SW 1271 (cell line): ENCODE data around the gene ALDH3B1.
A peak's percentile ranks its signal among the peaks of the same experiment; 100 is the strongest.

Experiments used
- DNase-seq, 2 experiments: peaks; one replicate each; lab custom pipeline; 2025; lab: John Stamatoyannopoulos, UW

The ALDH3B1 gene

GRCh38 chr11:68013611-68014156, 3.6 kb downstream of the ALDH3B1 start:
- no peak for DNase-seq

DNA sequence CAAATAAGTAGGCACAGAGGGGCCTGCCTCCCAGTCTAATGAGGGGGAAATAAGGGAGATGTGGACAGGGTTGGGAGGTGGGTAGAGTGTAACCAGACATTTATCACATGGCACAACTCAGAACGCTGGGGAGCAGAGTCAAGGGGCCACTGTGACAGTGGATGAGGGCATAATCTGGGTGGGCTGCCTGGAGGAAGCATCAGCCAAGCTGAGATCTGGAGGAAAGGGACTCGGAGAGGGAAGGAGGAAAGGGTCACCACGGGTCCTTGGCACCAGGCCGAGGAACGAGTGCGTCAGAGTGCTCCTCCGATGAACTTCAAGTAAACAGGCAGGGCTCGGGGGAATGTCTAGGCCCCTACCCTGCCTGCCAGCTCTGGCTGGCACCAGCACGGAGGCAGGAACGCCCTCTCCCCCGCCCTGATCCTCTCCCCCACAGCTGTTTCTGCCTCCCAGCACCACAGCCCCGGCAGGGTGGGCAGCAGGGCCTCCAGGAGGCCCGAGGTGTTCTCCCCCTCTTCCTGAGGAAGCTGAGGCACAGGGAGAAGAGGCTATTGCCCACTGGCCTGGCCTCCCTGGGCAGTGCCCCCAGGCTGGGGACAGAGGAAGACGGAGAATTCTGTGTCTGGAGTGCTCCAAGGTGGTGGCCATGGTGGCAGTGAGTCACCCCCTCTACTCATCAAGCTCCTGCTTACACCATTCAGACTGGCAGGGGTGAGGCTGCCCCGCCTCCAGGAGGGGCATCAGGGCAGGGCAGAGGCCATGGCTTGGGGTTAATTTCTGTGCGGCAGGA, 4.2 kb downstream of the ALDH3B1 start:
- peak; percentile 87 to 88 for DNase-seq

- DNase-seq = no peak
Observed at GRCh38 chr11:68014947-68015447, 4.9 kb downstream of the ALDH3B1 start.

GRCh38 chr11:68015467-68015866, 5.3 kb downstream of the ALDH3B1 start:
- no peak for DNase-seq

GRCh38 chr11:68016161-68016903, 6.2 kb downstream of the ALDH3B1 start:
- DNase-seq = no peak

DNA sequence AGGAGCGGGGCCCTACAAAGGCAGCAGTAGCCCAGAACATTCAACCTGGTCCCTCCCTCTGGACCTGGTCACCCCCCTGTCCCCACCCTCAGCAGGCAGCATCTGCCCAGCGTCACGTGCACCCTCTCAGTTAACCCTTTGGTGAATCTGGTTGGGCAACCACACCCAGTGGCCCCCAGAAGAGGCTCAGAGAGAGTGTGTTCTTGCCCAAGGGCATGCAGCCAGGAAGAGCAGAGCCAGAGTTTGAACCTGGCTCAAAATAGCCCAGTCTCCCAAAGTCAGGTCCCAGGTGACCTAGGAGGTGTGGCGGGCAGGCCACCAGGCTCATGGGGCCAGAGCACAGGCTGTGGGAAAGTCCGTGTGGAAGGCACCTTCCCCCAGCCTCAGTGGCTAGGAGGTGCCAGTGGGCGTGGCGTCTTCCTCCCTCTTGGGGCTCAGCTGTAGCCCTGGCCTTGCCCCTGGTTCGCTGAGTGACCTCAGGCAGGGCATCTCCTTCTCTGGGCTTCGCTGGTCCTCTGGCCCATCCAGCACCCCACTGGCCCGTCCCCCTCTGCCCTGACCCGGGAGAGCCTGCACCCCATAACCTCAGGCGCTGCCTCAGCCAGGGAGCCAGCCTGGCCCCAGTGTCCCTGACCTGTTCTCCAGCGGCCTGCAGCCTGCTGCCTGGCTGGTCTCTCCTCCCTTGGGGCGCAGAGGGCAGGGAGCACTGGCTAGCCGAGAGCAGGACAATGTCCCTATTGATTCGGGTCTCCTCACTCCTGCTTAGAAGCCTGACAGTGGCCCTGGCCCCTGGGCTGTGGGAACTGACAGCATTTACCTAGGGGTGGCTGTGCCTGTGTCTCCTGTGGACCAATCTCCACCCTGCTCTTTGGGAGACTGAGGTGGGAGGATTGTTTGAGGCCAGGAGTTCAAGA, 7.0 kb downstream of the ALDH3B1 start:
- peak in 1 of 2 experiments; percentile 36 for DNase-seq

- DNase-seq = no peak
Observed at GRCh38 chr11:68017980-68018729, 8.0 kb downstream of the ALDH3B1 start.

DNA sequence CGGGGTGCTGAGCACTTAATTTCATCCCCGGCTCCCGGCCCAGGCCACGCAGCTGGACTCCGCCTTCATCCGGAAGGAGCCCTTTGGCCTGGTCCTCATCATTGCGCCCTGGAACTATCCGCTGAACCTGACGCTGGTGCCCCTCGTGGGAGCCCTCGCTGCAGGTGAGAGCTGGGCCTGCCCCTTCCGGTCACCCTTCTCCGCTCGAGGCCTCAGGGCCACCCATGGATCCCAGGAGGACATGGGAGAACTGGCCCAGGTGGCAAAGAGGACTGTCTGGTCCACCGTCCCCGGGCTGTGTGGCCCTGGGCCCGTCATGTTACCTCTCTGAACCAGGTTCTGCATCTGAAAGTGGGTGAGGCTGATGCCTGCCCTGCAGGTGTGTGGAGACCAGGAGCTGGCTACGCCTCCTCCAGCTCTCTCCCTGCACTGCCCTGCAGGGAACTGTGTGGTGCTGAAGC, 8.6 kb downstream of the ALDH3B1 start:
- no peak for DNase-seq

- no peak for DNase-seq
Observed at GRCh38 chr11:68019486-68019885, 9.4 kb downstream of the ALDH3B1 start.

DNA sequence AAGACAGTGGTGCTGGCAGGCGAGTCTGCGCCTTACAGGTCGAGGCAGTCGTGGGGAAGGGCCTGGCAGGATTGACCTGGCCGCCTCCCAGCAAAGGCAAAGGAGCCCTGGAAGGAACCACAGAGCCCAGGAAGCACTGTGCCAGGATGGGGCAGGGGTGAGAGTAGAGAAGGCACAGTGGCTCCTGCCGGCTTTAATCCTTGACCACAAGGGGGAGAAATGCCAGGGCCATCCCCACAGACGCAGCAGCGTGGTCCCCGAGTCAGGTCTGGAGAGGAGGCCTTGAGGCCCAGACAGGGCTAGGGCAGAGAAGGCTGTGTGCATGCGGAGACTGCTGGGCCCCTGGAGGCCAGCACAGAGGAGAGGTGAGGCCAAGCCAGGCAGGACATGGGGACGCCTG, 10.4 kb downstream of the ALDH3B1 start:
- peak; percentile 33 to 62 for DNase-seq

DNA sequence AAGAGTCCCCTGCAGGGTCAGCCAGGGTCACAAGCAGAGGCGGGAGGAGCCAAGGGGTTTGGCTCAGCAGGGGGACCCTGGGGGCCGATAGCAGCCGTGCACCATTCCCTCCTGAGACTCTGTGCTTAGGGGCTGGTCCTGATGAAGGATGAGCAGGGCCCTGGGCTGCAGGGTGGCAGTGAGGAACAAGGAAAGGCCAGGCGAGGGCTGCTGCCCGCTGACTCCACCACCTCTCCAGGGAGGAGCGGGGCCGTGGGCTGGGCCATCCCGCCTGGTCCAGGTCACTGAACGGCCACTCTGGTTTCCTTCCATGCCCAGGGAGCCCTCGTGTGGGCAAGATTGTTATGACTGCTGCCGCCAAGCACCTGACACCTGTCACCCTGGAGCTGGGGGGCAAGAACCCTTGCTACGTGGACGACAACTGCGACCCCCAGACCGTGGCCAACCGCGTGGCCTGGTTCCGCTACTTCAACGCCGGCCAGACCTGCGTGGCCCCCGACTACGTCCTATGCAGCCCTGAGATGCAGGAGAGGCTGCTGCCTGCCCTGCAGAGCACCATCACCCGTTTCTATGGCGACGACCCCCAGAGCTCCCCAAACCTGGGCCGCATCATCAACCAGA, 11.2 kb downstream of the ALDH3B1 start:
- peak in 1 of 2 experiments; percentile 44 for DNase-seq

- DNase-seq = no peak
Observed at GRCh38 chr11:68022531-68022930, 12.4 kb downstream of the ALDH3B1 start.

GRCh38 chr11:68024508-68024907, 14.4 kb downstream of the ALDH3B1 start:
- no peak for DNase-seq

GRCh38 chr11:68025047-68025446, 14.9 kb downstream of the ALDH3B1 start:
- DNase-seq = peak in 1 of 2 experiments; percentile 36

DNA sequence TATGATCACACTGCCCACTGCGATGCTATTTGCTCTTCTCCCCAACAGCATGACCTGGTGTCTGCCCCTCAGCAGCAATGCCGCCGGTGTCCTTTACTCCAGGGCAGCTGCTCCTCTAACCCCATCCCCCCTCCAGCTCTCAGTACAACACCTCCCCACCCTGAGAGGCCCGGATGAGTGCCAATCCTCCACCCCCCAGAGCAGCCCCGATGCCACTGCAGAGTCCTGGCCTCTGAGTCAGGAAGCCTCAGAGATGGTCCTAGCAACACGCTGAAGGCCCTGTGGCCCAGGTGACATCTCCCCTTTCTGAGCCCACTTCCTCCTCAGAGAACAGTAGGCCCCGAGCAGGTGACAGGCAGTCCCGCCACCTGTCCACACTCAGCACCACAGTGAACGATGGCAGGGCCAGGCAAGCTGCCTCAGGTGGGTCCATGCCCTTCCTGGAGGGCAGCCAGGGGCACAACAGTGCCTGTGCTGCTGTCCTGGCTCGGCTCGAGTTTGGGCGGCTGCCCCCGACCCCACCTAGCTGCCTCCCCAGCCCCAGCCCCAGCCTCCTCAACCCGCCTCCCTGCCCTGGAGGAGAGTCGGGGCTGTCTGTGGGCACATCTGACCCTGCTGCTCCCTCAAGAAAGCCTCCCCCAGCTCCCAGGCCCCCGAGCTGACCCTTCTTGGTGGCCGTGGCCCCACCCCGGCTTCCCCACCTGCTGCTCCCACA, 16.4 kb downstream of the ALDH3B1 start:
- no peak for DNase-seq

DNA sequence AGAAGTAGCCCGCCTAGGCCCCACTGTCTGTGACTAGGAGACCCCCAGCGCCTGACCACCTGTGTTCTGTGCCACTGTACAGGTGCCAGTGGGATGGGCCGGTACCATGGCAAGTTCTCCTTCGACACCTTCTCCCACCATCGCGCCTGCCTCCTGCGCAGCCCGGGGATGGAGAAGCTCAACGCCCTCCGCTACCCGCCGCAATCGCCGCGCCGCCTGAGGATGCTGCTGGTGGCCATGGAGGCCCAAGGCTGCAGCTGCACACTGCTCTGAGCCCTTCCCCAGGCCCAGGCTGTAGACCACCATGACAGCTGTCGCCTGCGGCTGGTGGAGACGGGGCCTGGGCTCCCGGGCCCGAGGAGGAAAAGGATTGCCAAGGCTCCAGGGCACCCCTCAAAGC, 17.5 kb downstream of the ALDH3B1 start:
- no peak for DNase-seq

DNA sequence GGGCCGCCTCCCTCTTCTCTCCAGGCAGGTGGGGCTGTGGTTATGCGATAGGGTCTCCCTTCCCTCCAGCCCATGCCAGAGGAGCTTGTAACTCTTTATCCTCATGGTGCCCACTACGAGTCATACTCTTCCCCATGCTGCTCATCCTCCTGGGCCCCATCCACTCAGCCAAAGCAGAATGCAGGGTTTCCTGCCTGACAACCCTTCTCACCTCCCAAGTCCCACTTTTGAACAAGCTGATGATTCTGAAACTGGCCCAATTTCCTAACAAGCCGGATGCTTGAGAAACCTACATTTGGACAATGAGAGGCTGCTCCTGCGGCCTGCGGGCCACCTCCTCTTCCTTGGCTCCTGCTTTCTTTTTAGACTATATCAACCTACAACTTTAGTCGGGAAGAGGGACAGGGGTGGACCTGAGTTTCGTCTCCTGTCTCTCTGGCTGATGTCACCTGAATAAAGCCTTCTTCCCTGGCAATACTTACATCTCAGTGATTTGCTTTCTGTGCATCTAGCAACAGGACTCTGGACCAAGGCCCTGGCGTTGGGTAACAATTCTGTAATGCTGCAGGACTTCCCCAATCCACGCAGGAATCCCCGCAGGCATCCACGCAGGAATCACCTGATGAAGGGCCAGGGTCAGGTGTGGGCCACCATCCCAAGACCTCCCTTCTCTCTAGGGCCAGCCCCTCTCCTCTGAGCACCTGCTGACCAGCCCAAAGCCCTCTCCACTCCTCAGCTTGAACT, 18.8 kb downstream of the ALDH3B1 start:
- DNase-seq = peak in 1 of 2 experiments; percentile 18

GRCh38 chr11:68030318-68031143, 20.4 kb downstream of the ALDH3B1 start, which contains the start of gene NDUFS8:
Gene NDUFS8 (plus strand): TSS chr11:68030681. CDS start chr11:68032152, 1,471 bp downstream.
- DNase-seq = peak; percentile 99 to 100
